ENCODE results near the gene GET4. TPM values are rescaled to one million over a fixed set of nuclear protein-coding genes. Genes with fewer than 3 reads are reported as not detected.
"Not testable (repeated sequence)": the region's sequence is repeated elsewhere in the genome, so short reads cannot be mapped to it uniquely, and the experiment has no call there.

GET4 gene
- total RNA-seq, 2 experiments from 2014 or later: 39.1 to 42.5 TPM

- POLR2A ChIA-PET: not testable (repeated sequence)
- CTCF ChIA-PET: interaction anchor here (0.6 to 3.8 kb wide), 9 partner anchors 10 to 178 kb away, joined by 3 to 15 read pairs (median 4); partner anchors contain the start of gene COX19
These were observed 32.4 kb downstream of the GET4 start for GRCh38 chr7:908591-909357.

GRCh38 chr7:909358-910329 is 33.3 kb downstream of the GET4 start:
- ChIA-PET POLR2A (interaction anchor here (1.0 kb wide), 1 partner anchor 44 kb away, joined by 5 read pairs; no protein-coding TSS in a partner anchor), CTCF (interaction anchor here (1.0 to 3.8 kb wide), 6 partner anchors 14 to 156 kb away, joined by 3 to 15 read pairs (median 6); partner anchors contain the start of gene COX19)

- ChIA-PET CTCF (interaction anchor here (1.4 to 3.8 kb wide), 3 partner anchors 46 to 82 kb away, joined by 5 to 15 read pairs (median 7); partner anchors contain the start of gene COX19), POLR2A (interaction anchor here (1.0 kb wide), 1 partner anchor 43 kb away, joined by 5 read pairs; no protein-coding TSS in a partner anchor)
These were observed 34.1 kb downstream of the GET4 start for GRCh38 chr7:910441-910861.

GRCh38 chr7:910931-911431 is 34.6 kb downstream of the GET4 start:
- CTCF ChIA-PET: interaction anchor here (0.6 to 3.8 kb wide), 3 partner anchors 17 to 64 kb away, joined by 5 to 15 read pairs (median 7); partner anchors contain the start of gene COX19
- POLR2A ChIA-PET: interaction anchor here (1.0 kb wide), 1 partner anchor 42 kb away, joined by 5 read pairs; no protein-coding TSS in a partner anchor

GRCh38 chr7:911791-912480 is 35.6 kb downstream of the GET4 start:
- CTCF ChIA-PET: no interaction called here
- POLR2A ChIA-PET: no interaction called here

GRCh38 chr7:913736-914520 is 37.6 kb downstream of the GET4 start:
- CTCF ChIA-PET: interaction anchor here (0.6 kb wide), 1 partner anchor 16 kb away, joined by 4 read pairs; no protein-coding TSS in a partner anchor

GRCh38 chr7:914521-915194 is 38.3 kb downstream of the GET4 start:
- ChIA-PET POLR2A (no interaction called here), CTCF (interaction anchor here (0.6 kb wide), 1 partner anchor 16 kb away, joined by 4 read pairs; no protein-coding TSS in a partner anchor)

More at GRCh38 chr7:913736-914520, 37.6 kb downstream of the GET4 start:
- POLR2A ChIA-PET: interaction anchor here (0.7 kb wide), 1 partner anchor 57 kb away, joined by 4 read pairs; no protein-coding TSS in a partner anchor

GRCh38 chr7:915291-916218 is 39.2 kb downstream of the GET4 start:
- ChIA-PET POLR2A (no interaction called here), CTCF (no interaction called here)

GRCh38 chr7:916291-916941 is 40.1 kb downstream of the GET4 start:
- ChIA-PET POLR2A (no interaction called here), CTCF (interaction anchor here (1.2 kb wide), 1 partner anchor 14 kb away, joined by 3 read pairs; no protein-coding TSS in a partner anchor)

- ChIA-PET CTCF (interaction anchor here (1.1 to 1.2 kb wide), 2 partner anchors 13 to 653 kb away, joined by 3 read pairs; no protein-coding TSS in a partner anchor), POLR2A (no interaction called here)
These were observed 41.1 kb downstream of the GET4 start for GRCh38 chr7:917255-918117.

GRCh38 chr7:918118-918425 is 41.7 kb downstream of the GET4 start:
- CTCF ChIA-PET: interaction anchor here (1.0 to 1.1 kb wide), 2 partner anchors 10 to 654 kb away, joined by 3 read pairs; no protein-coding TSS in a partner anchor
- POLR2A ChIA-PET: no interaction called here

- CTCF ChIA-PET: interaction anchor here (1.0 to 1.1 kb wide), 2 partner anchors 10 to 655 kb away, joined by 3 read pairs; no protein-coding TSS in a partner anchor
These were observed 42.2 kb downstream of the GET4 start for GRCh38 chr7:918441-919113.

GRCh38 chr7:919114-919442 is 42.7 kb downstream of the GET4 start:
- POLR2A ChIA-PET: interaction anchor here (0.6 kb wide), 1 partner anchor 11 kb away, joined by 5 read pairs; no protein-coding TSS in a partner anchor
- CTCF ChIA-PET: interaction anchor here (1.0 kb wide), 1 partner anchor 11 kb away, joined by 3 read pairs; no protein-coding TSS in a partner anchor

More at GRCh38 chr7:918441-919113, 42.2 kb downstream of the GET4 start:
- POLR2A ChIA-PET: interaction anchor here (0.6 kb wide), 1 partner anchor 11 kb away, joined by 5 read pairs; no protein-coding TSS in a partner anchor

GRCh38 chr7:919924-920341 is 43.6 kb downstream of the GET4 start:
- ChIA-PET POLR2A (no interaction called here), CTCF (no interaction called here)
